Measurements from ENCODE around the gene PRKAR1B.

DNA sequence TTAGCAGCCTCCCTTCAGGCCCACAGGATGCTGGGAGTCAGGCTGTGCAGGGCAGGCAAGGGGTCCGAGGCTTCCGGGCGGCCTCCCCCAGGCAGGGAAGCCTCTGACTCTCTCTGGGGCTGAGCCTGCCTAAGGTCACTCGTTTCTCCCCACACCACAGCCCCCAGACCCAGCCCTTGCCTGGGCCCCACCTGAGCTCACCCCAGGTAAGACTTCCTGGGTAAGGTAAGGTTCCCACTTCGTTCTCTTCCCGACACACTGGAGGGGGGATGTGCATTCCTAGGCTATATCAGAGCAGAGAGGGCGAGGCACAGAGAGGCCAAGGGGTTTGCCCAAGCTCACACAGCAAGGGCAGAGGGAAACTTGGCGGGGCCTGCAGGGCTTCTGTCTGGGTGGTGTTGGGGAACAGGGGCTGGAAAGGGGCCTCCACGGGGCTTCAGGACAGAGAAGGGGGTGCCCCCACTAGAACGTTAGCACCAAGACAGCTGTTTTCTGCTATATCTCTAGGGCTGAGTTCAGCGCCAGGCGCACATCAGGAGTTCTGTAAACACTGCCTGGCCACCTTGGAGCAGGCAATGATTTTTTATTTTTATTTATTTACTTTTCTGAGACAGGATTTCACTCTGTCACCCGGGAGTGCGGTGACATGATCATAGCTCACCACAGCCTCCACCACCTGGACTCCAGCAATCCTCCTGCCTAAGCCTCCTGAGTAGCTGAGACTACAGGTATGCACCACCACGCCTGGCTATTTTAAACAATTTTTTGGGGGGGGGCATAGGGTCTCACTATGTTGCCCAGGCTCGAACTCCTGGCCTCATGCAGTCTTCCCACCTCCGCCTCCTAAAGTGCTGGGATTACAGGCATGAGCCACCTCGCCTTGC, 182.5 kb downstream of the PRKAR1B start:
- TF ChIP-seq BMI1 (IDR thresholded peaks at IDR 0.05; ENCODE audit: borderline replicate concordance), result no peak
- TF ChIP-seq, protein P1, sequence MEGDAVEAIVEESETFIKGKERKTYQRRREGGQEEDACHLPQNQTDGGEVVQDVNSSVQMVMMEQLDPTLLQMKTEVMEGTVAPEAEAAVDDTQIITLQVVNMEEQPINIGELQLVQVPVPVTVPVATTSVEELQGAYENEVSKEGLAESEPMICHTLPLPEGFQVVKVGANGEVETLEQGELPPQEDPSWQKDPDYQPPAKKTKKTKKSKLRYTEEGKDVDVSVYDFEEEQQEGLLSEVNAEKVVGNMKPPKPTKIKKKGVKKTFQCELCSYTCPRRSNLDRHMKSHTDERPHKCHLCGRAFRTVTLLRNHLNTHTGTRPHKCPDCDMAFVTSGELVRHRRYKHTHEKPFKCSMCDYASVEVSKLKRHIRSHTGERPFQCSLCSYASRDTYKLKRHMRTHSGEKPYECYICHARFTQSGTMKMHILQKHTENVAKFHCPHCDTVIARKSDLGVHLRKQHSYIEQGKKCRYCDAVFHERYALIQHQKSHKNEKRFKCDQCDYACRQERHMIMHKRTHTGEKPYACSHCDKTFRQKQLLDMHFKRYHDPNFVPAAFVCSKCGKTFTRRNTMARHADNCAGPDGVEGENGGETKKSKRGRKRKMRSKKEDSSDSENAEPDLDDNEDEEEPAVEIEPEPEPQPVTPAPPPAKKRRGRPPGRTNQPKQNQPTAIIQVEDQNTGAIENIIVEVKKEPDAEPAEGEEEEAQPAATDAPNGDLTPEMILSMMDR (IDR thresholded peaks at IDR 0.05 in 2 of 3, conservative IDR thresholded peaks at IDR 0.05 in 1 of 3; ENCODE audit: control insufficient read depth in 2 of 3, extremely low read depth in 1 of 3, insufficient read depth in 1 of 3, low read depth in 3 of 3, low read length in 3 of 3), result no peak
- TF ChIP-seq, protein P2, sequence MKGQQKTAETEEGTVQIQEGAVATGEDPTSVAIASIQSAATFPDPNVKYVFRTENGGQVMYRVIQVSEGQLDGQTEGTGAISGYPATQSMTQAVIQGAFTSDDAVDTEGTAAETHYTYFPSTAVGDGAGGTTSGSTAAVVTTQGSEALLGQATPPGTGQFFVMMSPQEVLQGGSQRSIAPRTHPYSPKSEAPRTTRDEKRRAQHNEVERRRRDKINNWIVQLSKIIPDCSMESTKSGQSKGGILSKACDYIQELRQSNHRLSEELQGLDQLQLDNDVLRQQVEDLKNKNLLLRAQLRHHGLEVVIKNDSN (IDR thresholded peaks at IDR 0.05; ENCODE audit: borderline replicate concordance, extremely low read length, insufficient read depth, low read depth, low read length), result no peak
- TF ChIP-seq EZH2 (IDR thresholded peaks at IDR 0.05; ENCODE audit: borderline replicate concordance, control insufficient read depth, low read depth, low read length), result no peak
- TF ChIP-seq, protein P3, sequence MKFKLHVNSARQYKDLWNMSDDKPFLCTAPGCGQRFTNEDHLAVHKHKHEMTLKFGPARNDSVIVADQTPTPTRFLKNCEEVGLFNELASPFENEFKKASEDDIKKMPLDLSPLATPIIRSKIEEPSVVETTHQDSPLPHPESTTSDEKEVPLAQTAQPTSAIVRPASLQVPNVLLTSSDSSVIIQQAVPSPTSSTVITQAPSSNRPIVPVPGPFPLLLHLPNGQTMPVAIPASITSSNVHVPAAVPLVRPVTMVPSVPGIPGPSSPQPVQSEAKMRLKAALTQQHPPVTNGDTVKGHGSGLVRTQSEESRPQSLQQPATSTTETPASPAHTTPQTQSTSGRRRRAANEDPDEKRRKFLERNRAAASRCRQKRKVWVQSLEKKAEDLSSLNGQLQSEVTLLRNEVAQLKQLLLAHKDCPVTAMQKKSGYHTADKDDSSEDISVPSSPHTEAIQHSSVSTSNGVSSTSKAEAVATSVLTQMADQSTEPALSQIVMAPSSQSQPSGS (IDR thresholded peaks at IDR 0.05; ENCODE audit: low read length), result no peak

All from GM12878 (cell line).